Measurements from ENCODE around the gene CDH18. TPM values are rescaled to one million over a fixed set of nuclear protein-coding genes. Genes with fewer than 3 reads are reported as not detected.

Gene CDH18
- total and polyA plus RNA-seq, 2 of the 4 experiments (the other 2 are of a cell fraction), result 0.24 to 1.1 TPM

- Histone ChIP-seq H3K14ac (replicated peaks; ENCODE audit: low read depth, low read length) (no peak overlapping the region), H3K36me3 (ENCODE audit: control insufficient read depth, insufficient read depth, low read length) (no peaks in the 10 kb centered on the region), H4K91ac (ENCODE audit: insufficient read depth, low read depth, low read length) (no peak overlapping the region), H4K5ac (ENCODE audit: low read depth, low read length) (no peak overlapping the region), H3K9me1 (ENCODE audit: insufficient read depth, low read length) (no peaks in the 10 kb centered on the region), H3K56ac (ENCODE audit: extremely low read depth, insufficient read depth, low read length) (no peak overlapping the region), H2BK120ac (ENCODE audit: low read depth, low read length) (no peak overlapping the region), H3K27me3 (ENCODE audit: control insufficient read depth, insufficient read depth, low read length) (no peaks in the 10 kb centered on the region), H3K4me2 (ENCODE audit: low read depth, low read length) (no peak overlapping the region), H2BK20ac (ENCODE audit: low read depth, low read length) (no peak overlapping the region), H3K18ac (ENCODE audit: low read depth, low read length) (no peak overlapping the region), H2AK5ac (ENCODE audit: low read depth, low read length) (no peak overlapping the region), H2AFZ (replicated peaks; ENCODE audit: low read length, poor library complexity) (no peak overlapping the region), H3K23ac (ENCODE audit: low read depth, low read length) (no peak overlapping the region), H3K4ac (ENCODE audit: low read depth, low read length) (no peak overlapping the region), H2BK5ac (ENCODE audit: low read depth, low read length, poor library complexity, severe bottlenecking) (no peak overlapping the region), H4K20me1 (ENCODE audit: insufficient read depth, low read length) (no peaks in the 10 kb centered on the region), H3K27ac (ENCODE audit: insufficient read depth, low read length) (no peak overlapping the region), H2AK9ac (replicated peaks; ENCODE audit: low read depth, low read length, poor library complexity) (no peak overlapping the region), H3K79me1 (ENCODE audit: low read depth in 1 of 2, low read length in 2 of 2) (no peaks in the 10 kb centered on the region), H3K9me3 (ENCODE audit: control insufficient read depth, insufficient read depth, low read length) (no peaks in the 10 kb centered on the region; the same call in 1 of the 2 replicates), H3K4me3 (ENCODE audit: insufficient read depth, low read depth, low read length) (no peak overlapping the region), H2BK15ac (ENCODE audit: low read depth, low read length) (no peak overlapping the region), H3K9ac (ENCODE audit: low read depth, low read length) (no peak overlapping the region), H3K4me1 (ENCODE audit: control insufficient read depth, insufficient read depth, low read length) (no peaks in the 10 kb centered on the region), H4K8ac (ENCODE audit: low read depth in 2 of 2, low read length in 2 of 2) (no peak overlapping the region)
- dilution Hi-C loops (cut with HindIII; ENCODE audit: low sequenced_read_pairs, unreplicated experiment) (no loop called here), intact Hi-C loops (cut with micrococcal nuclease) (no loop called here), in situ Hi-C loops (cut with MboI; ENCODE audit: low sequenced_read_pairs) (no loop called here)
- POLR2A ChIA-PET (ENCODE audit: unreplicated experiment), result no interaction called here
- CTCF ChIA-PET, result no interaction called here
- WGBS, 2 experiments (ENCODE audit: extremely low coverage in 2 of 2, insufficient read length in 1 of 2), result no CpG with 5 or more reads among the region's 3 CpGs
- DNase-seq (no peak), ATAC-seq (ENCODE audit: low read depth) (no peak)
- TF ChIP-seq POLR2A (IDR thresholded peaks at IDR 0.05; ENCODE audit: low read depth, low read length) (no peak), BHLHE40 (IDR thresholded peaks at IDR 0.05; ENCODE audit: low read depth, low read length) (no peak), CTCF (conservative IDR thresholded peaks at IDR 0.05; ENCODE audit: low read depth, low read length) (no peak), ELK1 (IDR thresholded peaks at IDR 0.05; ENCODE audit: borderline replicate concordance, low read depth, low read length) (no peak), MXI1 (IDR thresholded peaks at IDR 0.05; ENCODE audit: borderline replicate concordance, low read depth, low read length) (no peak), CEBPB (IDR thresholded peaks at IDR 0.05; ENCODE audit: low read depth, low read length) (no peak), CHD1 (IDR thresholded peaks at IDR 0.05; ENCODE audit: low read depth, low read length) (no peak), FOS (IDR thresholded peaks at IDR 0.05; ENCODE audit: low read depth, low read length) (no peak), RAD21 (IDR thresholded peaks at IDR 0.05; ENCODE audit: low read length) (no peak), USF2 (IDR thresholded peaks at IDR 0.05; ENCODE audit: low read depth, low read length) (no peak), NFE2L2 (IDR thresholded peaks at IDR 0.05; ENCODE audit: low read depth, low read length) (no peak), RFX5 (IDR thresholded peaks at IDR 0.05; ENCODE audit: low read depth, low read length) (no peak), RCOR1 (IDR thresholded peaks at IDR 0.05; ENCODE audit: insufficient replicate concordance, low read length) (no peak), SMC3 (IDR thresholded peaks at IDR 0.05; ENCODE audit: low read depth, low read length) (no peak), MAFK (IDR thresholded peaks at IDR 0.05; ENCODE audit: low read depth, low read length) (no peak), MAZ (IDR thresholded peaks at IDR 0.05; ENCODE audit: borderline replicate concordance, low read depth, low read length) (no peak)
- no TSS peak for BruUV-seq (replicated peaks)
These were observed 259.4 kb downstream of the CDH18 start for GRCh38 chr5:19728571-19728970.
